Measurements from ENCODE around the gene FAM114A1.

FAM114A1 gene

DNA sequence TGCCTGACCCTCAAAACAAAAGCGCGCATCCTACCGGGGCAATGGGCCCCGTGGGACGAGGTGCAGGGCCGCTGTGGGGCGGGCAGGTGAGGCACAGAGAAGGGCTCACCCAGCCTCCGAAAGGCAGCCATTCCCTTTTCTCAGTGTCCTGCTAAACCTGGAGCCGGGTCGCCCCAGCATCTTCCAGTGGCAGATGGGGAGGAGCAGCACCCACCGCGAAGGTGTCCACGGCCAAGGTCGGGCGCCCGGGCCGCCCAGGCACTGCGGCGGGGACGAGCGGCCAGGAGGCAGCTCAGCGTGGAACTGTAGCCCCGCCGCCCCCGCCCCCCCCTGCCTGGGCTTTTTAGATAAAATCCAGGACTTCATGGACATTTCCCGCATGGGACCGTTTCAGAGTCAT lies 43.8 kb upstream of the FAM114A1 start:
- TF ChIP-seq, protein P1, sequence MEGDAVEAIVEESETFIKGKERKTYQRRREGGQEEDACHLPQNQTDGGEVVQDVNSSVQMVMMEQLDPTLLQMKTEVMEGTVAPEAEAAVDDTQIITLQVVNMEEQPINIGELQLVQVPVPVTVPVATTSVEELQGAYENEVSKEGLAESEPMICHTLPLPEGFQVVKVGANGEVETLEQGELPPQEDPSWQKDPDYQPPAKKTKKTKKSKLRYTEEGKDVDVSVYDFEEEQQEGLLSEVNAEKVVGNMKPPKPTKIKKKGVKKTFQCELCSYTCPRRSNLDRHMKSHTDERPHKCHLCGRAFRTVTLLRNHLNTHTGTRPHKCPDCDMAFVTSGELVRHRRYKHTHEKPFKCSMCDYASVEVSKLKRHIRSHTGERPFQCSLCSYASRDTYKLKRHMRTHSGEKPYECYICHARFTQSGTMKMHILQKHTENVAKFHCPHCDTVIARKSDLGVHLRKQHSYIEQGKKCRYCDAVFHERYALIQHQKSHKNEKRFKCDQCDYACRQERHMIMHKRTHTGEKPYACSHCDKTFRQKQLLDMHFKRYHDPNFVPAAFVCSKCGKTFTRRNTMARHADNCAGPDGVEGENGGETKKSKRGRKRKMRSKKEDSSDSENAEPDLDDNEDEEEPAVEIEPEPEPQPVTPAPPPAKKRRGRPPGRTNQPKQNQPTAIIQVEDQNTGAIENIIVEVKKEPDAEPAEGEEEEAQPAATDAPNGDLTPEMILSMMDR (IDR thresholded peaks at IDR 0.05; ENCODE audit: borderline replicate concordance, insufficient read depth, low read depth, low read length) = no peak
- no peak overlapping the region for H3K4me3 ChIP-seq (ENCODE audit: low read depth, low read length)

DNA sequence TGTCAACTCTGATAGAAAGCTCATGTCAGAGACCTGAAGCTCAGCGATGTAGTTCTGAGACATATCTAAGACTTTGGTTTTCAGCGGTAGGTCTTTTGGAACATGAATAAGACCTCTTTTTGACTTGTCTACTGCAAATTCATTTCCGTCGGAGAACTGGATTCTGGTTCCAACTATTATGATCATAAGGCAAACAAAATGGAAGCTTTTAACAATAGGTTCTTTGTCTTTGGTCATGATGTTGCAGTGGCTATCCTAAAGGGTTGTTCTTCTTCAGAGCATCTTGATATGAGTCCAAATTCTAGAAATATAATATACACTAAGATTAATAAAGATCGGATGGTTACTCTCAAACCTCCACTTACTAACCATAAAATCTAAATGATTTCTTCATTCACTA lies 38.4 kb upstream of the FAM114A1 start:
- no peak overlapping the region for H3K4me3 ChIP-seq (ENCODE audit: low read depth, low read length)
- TF ChIP-seq, protein P1 (IDR thresholded peaks at IDR 0.05; ENCODE audit: borderline replicate concordance, insufficient read depth, low read depth, low read length) = no peak

DNA sequence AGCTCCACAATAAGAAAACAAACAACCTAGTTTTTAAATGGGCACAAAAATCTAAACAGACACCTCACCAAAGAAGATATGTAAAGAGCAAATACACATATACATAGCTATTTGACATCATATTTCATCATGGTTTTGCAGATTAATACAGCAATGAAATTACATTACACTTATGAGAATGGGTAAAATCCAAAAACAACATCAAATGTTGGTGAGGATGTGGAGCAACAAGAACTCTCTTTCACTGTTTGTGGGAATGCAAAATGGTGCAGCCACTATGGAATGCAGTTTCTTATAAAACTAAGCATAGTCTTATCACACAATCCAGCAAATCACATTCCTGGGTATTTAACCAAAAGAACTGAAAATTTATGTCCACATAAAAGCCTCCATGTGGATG lies 36.0 kb upstream of the FAM114A1 start:
- H3K4me3 ChIP-seq (ENCODE audit: low read depth, low read length) = no peak overlapping the region

DNA sequence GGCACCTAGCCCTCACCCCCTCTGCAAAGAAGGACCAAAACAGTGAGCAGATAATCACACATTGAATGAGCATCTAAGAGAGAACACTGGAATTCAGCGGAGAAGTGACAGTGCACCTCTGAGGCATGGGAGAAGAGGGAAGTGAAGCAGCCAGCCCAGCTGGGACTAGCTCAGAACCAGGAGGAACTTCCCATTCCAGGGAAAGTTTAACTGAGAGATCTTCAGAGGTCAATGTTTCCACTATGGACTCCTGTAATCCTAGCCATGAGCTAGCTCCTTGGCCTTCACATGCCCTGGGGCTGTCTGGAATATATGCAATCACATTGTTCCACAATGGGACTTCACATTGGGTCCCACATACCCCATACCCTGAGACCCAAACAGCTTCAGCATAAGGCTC lies 35.4 kb upstream of the FAM114A1 start:
- H3K4me3 ChIP-seq (ENCODE audit: low read depth, low read length) = no peak overlapping the region
- TF ChIP-seq, protein P1 (IDR thresholded peaks at IDR 0.05; ENCODE audit: borderline replicate concordance, insufficient read depth, low read depth, low read length) = no peak

More for the DNA sequence above, 36.0 kb upstream of the FAM114A1 start:
- TF ChIP-seq, protein P1 (IDR thresholded peaks at IDR 0.05; ENCODE audit: borderline replicate concordance, insufficient read depth, low read depth, low read length) = no peak

DNA sequence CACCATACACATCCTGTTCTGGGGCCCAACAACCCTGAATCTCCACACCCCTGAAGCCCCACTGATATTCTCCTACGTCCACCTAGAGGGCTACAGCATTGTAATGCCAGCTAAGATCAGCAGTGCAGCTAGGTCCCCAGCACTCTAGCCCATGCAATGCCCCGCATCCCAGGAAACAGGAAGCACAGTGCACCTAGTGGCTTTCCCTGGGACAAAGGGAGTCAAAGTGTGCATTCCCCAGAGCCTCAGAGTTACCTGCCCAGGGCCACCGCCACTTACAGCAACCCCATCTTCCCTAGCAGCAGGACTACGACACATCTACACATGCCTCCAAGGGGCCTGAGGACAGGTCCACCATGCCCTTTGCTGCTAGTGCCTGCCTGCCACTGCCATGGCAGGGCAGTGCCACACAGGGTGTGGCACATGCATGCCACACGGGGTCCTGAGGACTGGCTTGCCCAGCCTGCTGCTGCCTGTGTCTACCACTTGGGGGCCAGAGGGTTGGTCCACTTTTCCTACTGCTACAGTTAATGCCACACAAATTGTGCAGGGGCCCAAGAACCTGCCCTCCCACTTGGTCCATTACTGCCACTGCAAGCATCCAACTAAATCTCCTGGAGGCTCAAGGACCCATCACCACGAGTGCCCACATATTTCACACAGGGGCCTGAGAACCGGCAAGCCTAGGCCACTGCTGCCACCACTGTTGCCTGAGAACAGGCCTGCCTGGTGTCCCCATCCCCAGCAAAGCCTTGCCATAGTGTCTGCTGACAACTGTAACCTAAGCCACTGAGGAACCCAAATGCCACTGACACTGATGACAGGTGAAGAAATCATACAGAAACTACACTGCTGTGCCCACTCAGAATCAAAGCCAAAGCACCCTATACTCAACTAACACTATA lies 34.7 kb upstream of the FAM114A1 start:
- TF ChIP-seq, protein P1 (IDR thresholded peaks at IDR 0.05; ENCODE audit: borderline replicate concordance, insufficient read depth, low read depth, low read length) = peak; percentile 33; the same call in 1 of the 2 replicates
- H3K4me3 ChIP-seq (ENCODE audit: low read depth, low read length) = no peak overlapping the region

DNA sequence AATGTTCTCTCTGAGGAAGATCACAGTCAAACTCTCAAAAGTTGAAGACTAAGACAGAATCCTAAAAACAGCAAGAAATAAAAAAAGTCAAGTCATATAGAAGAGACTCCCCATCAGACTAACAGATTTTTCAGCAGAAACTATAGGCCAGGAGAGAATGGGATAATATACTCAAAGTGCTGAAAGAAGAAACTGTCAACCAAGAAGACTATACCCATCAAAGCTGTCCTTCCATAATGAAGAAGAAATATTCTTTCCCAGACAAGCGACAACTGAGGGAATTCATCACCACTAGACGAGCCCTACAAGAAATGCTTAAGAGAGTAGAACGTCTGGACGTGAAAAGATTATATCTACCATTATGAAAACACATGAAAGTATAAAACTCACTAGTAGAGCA lies 33.0 kb upstream of the FAM114A1 start:
- TF ChIP-seq, protein P1 (IDR thresholded peaks at IDR 0.05; ENCODE audit: borderline replicate concordance, insufficient read depth, low read depth, low read length) = no peak
- no peak overlapping the region for H3K4me3 ChIP-seq (ENCODE audit: low read depth, low read length)

DNA sequence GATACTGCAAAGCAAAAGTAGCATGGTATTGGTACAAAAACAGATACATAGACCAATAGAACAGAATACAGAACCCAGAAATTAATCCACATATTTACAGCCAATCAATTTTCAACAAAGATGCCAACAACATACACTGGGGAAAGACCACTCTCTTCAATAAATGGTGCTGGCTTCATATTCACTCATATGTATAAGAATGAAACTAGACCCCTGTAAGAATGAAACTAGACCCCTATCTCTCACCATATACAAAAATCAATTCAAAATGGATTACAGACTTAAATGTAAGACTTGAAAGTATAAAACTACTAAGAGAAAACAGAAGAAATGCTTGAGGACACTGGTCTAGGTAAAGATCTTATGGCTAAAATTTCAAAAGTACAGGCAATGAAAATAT lies 30.3 kb upstream of the FAM114A1 start:
- TF ChIP-seq, protein P1 (IDR thresholded peaks at IDR 0.05; ENCODE audit: borderline replicate concordance, insufficient read depth, low read depth, low read length) = no peak
- H3K4me3 ChIP-seq (ENCODE audit: low read depth, low read length) = no peak overlapping the region
